Uterus (tissue), 4 donors: ENCODE measurements around the gene AP3D1. TPM values are rescaled to one million over a fixed set of nuclear protein-coding genes. Genes with fewer than 3 reads are reported as not detected.

ENCODE experiments used
- DNase-seq, 2 donors: peaks; one replicate each; pipeline ENCODE4 v3.0.0-alpha.2; 2019 to 2020
- H3K27ac ChIP-seq, 2 donors: fragments of 200-600 bp; sonication (generic); 1 replicate in 1 of 2; 2 replicates in 1 of 2; pipeline ENCODE4 v1.5.1; 2016 to 2018
- H3K27me3 ChIP-seq, 2 donors: fragments of 200-600 bp; sonication (generic); one replicate each; pipeline ENCODE4 v1.5.1; 2018 to 2019; ENCODE audit warnings: control low read depth in 1 of 2
- H3K36me3 ChIP-seq, 2 donors: fragments of 200-600 bp; sonication (generic); one replicate each; pipeline ENCODE4 v1.5.1; 2019; ENCODE audit warnings: control low read depth in 1 of 2
- H3K4me1 ChIP-seq, 2 donors: fragments of 200-600 bp; sonication (generic); one replicate each; pipeline ENCODE4 v1.5.1; 2018 to 2019; ENCODE audit warnings: control low read depth in 1 of 2
- H3K4me3 ChIP-seq, 2 donors: fragments of 200-600 bp; sonication (generic); 1 replicate in 1 of 2; 2 replicates in 1 of 2; pipeline ENCODE4 v1.5.1; 2018 to 2019; ENCODE audit warnings: mild to moderate bottlenecking in 1 of 2
- H3K9me3 ChIP-seq, 2 donors: fragments of 200-600 bp; sonication (generic); one replicate each; pipeline ENCODE4 v1.5.1; 2019; ENCODE audit warnings: control low read depth in 1 of 2
- POLR2A ChIP-seq, 2 donors: fragments of 450-650 bp; IDR thresholded peaks; one replicate each; pipeline ENCODE4 v1.6.1; 2016; ENCODE audit warnings: antibody characterized with exemption in 2 of 2, mild to moderate bottlenecking in 1 of 2, moderate library complexity in 1 of 2
- intact Hi-C: fragments of 100-400 bp; cut with DNase I; formaldehyde crosslinking; loops from one replicate; pipeline ENCODE4 v1.15.1; 2023; ENCODE audit warnings: low total_unique reads
- total RNA-seq, 4 donors: library from RNA; depleted of rRNA in 3 of 4; stranded (reverse); fragments of >200 nt in 3 of 4; gene quantifications; one replicate each; pipeline versions ENCODE4 v1.1.0 to v1.2.4, GENCODE V29; 2014 to 2023
- TF ChIP-seq, protein P1 (sequence below), 4 experiments: fragments of 200-600 bp in 2 of 4; fragments of 450-650 bp in 2 of 4; sonication (generic) in 2 of 4; IDR thresholded peaks; one replicate each; pipeline ENCODE4 v1.5.1; 2016 to 2019; ENCODE audit warnings: antibody characterized with exemption in 4 of 4, mild to moderate bottlenecking in 2 of 4, moderate library complexity in 1 of 4
- donor health status: DM: yes; HTN: yes; CAD: no.

Gene AP3D1
- total RNA-seq, 4 donors from 2014 or later, result 33.8 to 97.5 (median 49.8) TPM

DNA sequence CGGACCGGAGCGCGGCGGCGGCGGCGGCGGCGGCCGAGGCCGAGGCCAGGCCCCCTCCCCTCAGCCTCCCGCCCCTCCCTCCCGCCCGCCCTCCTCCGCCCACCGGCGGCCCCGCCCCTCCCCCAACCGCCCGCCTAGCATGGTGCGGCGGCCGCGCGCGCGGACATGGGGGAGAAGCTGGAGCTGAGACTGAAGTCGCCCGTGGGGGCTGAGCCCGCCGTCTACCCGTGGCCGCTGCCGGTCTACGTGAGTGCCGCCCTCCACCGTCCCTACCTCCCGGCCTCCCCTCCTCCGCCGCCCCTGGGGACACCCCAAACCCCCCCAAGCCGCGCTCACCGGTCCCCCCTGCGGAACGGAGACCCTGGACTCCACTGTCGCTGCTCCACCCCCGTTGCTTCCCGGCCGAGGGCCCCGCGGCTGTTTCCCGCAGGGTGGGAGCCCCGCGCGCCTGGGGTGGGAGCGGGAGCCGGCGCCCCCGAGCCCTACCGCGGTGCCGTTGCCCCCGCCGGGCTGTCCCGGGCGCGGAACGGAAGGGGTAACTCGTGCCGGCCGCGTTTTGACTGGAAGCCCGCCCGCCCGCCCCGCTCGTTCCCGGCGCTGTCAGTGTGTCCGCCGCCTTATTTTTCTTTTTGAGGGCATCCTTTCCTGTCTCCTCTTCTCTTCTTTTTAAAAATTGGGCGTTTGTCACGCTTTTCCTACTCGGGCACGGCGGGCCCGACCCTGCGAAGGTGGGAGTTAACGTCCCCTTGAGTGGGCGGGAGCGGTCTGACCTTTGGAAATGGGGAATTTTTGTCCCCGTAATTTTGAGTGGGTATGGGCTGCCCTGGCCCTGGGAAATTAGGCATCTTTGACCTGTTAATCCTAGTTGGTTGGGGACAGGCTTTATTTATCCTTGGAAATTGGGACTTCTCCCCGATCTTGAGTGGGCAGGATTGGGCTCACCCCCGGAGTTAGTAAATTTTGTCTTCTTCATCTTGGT lies 12.9 kb upstream of the AP3D1 start:
- Histone ChIP-seq H3K4me1 (peaks cover 10 to 21% of the 10 kb centered on the region in 2 donors), H3K9me3 (no peaks in the 10 kb centered on the region), H3K27ac (peak overlapping the region; percentile 96 to 97), H3K4me3 (peak overlapping the region; percentile 95), H3K27me3 (no peaks in the 10 kb centered on the region), H3K36me3 (no peaks in the 10 kb centered on the region)
- TF ChIP-seq POLR2A (IDR thresholded peaks at IDR 0.05), result no peak
- TF ChIP-seq, protein P1, sequence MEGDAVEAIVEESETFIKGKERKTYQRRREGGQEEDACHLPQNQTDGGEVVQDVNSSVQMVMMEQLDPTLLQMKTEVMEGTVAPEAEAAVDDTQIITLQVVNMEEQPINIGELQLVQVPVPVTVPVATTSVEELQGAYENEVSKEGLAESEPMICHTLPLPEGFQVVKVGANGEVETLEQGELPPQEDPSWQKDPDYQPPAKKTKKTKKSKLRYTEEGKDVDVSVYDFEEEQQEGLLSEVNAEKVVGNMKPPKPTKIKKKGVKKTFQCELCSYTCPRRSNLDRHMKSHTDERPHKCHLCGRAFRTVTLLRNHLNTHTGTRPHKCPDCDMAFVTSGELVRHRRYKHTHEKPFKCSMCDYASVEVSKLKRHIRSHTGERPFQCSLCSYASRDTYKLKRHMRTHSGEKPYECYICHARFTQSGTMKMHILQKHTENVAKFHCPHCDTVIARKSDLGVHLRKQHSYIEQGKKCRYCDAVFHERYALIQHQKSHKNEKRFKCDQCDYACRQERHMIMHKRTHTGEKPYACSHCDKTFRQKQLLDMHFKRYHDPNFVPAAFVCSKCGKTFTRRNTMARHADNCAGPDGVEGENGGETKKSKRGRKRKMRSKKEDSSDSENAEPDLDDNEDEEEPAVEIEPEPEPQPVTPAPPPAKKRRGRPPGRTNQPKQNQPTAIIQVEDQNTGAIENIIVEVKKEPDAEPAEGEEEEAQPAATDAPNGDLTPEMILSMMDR (IDR thresholded peaks at IDR 0.05), result no peak
- peak in 1 of 2 donors; percentile 63 for DNase-seq
- intact Hi-C loops, result no loop called here

DNA sequence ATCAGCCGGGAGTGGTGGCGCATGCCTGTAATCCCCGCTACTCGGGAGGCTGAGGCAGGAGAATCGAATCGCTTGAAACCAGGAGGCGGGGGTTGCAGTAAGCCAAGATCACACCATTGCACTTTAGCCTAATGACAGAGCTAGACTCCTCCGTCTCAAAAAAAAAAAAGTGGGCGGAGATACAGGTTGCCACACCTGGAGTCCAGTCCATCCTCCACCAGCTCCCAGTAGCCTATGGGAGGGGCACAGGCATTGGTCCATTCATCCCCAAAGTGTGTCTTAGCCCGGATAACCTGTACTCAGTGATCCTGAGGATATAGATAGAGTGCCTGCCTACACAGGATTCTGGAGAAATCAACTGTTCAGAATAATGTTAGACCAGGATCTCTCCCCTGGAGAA lies 9.0 kb upstream of the AP3D1 start:
- TF ChIP-seq, protein P1 (IDR thresholded peaks at IDR 0.05), result no peak
- no peak for TF ChIP-seq POLR2A (IDR thresholded peaks at IDR 0.05)
- H3K4me1 ChIP-seq, result no peaks in the 10 kb centered on the region
- no peaks in the 10 kb centered on the region for H3K27me3 ChIP-seq
- no peak overlapping the region for H3K4me3 ChIP-seq
- no peak overlapping the region for H3K27ac ChIP-seq
- H3K36me3 ChIP-seq, result no peaks in the 10 kb centered on the region
- no peaks in the 10 kb centered on the region for H3K9me3 ChIP-seq
- DNase-seq, result no peak
- intact Hi-C loops, result no loop called here

DNA sequence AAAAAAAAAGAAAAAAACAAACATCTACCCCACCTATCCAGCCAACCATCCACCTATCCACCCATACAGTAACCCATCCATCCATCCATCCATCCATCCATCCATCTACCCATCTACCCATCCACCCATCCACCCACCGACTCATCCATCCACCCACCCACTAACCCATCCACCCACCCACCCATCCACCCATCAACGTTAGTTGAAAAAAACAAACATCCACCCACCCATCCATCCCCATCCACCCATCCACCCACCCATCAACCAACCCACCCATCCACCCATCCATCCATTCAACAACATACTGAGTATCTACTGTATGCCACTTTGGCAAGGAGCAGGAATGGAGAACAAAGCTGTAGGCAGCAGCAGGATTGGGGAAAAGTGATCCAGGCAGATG lies 6.1 kb upstream of the AP3D1 start:
- no peak overlapping the region for H3K4me3 ChIP-seq
- TF ChIP-seq POLR2A (IDR thresholded peaks at IDR 0.05), result no peak
- TF ChIP-seq, protein P1 (IDR thresholded peaks at IDR 0.05), result no peak
- no peak for DNase-seq
- no peaks in the 10 kb centered on the region for H3K4me1 ChIP-seq
- H3K36me3 ChIP-seq, result no peaks in the 10 kb centered on the region
- intact Hi-C loops, result loop anchor here (10.0 kb wide), 1 partner anchor 117 kb away; no protein-coding TSS in a partner anchor
- H3K9me3 ChIP-seq, result no peaks in the 10 kb centered on the region
- H3K27ac ChIP-seq, result no peak overlapping the region
- no peaks in the 10 kb centered on the region for H3K27me3 ChIP-seq

- intact Hi-C loops, result loop anchor here (10.0 kb wide), 1 partner anchor 120 kb away; no protein-coding TSS in a partner anchor
- H3K4me1 ChIP-seq, result peaks cover 0 to 11% of the 10 kb centered on the region in 2 donors
- TF ChIP-seq, protein P1 (IDR thresholded peaks at IDR 0.05), result no peak
- no peak for TF ChIP-seq POLR2A (IDR thresholded peaks at IDR 0.05)
- no peak overlapping the region for H3K27ac ChIP-seq
- H3K27me3 ChIP-seq, result no peaks in the 10 kb centered on the region
- no peak overlapping the region for H3K4me3 ChIP-seq
- no peaks in the 10 kb centered on the region for H3K36me3 ChIP-seq
- H3K9me3 ChIP-seq, result no peaks in the 10 kb centered on the region
- no peak for DNase-seq
Measured at GRCh38 chr19:2154587-2155075, 3.3 kb upstream of the AP3D1 start.
